B cell (primary cell): ENCODE data around the gene SPN. TPM values are rescaled to one million over a fixed set of nuclear protein-coding genes. Genes with fewer than 3 reads are reported as not detected.

Experiments
- ATAC-seq: fragments of 200-7000 bp; cut with Tn5 transposase; one replicate; pipeline ENCODE4 v1.10.0; 2021; ENCODE audit warnings: low read depth, mild to moderate bottlenecking, moderate number of reproducible peaks, moderate library complexity
- CTCF ChIA-PET: fragments of 350-600 bp; sonication (Branson Sonifier 250); formaldehyde crosslinking; loops from one replicate; lab custom pipeline; 2021; ENCODE audit warnings: antibody characterized with exemption, inconsistent platforms; lab: Charles Lee
- POLR2A ChIA-PET: fragments of 350-600 bp; sonication (Branson Sonifier 250); formaldehyde crosslinking; loops from one replicate; lab custom pipeline; 2021; ENCODE audit warnings: antibody characterized with exemption; lab: Charles Lee
- DNase-seq: peaks from one replicate; pipeline ENCODE4 v3.0.0; 2013
- H2AFZ ChIP-seq: 2 replicates; pipeline ENCODE4 v1.6.1; 2012; ENCODE audit warnings: mild to moderate bottlenecking, low read depth, low read length; ENCODE audit not compliant: insufficient read depth, poor library complexity, severe bottlenecking
- H3K27ac ChIP-seq, 2 donors: 1 replicate in 1 of 2; 2 replicates in 1 of 2; pipeline ENCODE4 v1.5.1; 2012 to 2013; ENCODE audit warnings: low read length in 2 of 2, mild to moderate bottlenecking in 2 of 2, moderate library complexity in 1 of 2
- H3K27me3 ChIP-seq, 4 experiments: fragments of 200-600 bp in 1 of 4; sonication (generic) in 1 of 4; replicated peaks in 1 of 4; 1 replicate in 2 of 4; 2 replicates in 2 of 4; pipeline versions ENCODE4 v1.6.1 to v1.7.0; 2013 to 2016; ENCODE audit warnings: low read length in 3 of 4, mild to moderate bottlenecking in 2 of 4, mixed read lengths in 1 of 4, moderate library complexity in 1 of 4; ENCODE audit not compliant: insufficient read depth in 4 of 4, control insufficient read depth in 3 of 4; ENCODE audit errors: control extremely low read depth in 1 of 4
- H3K36me3 ChIP-seq, 2 experiments: replicated peaks in 1 of 2; 1 replicate in 1 of 2; 2 replicates in 1 of 2; pipeline versions ENCODE4 v1.6.1 to v1.7.1; 2013; ENCODE audit warnings: low read length in 1 of 2; ENCODE audit not compliant: insufficient read depth in 2 of 2, control insufficient read depth in 1 of 2; ENCODE audit errors: control extremely low read depth in 1 of 2, extremely low read depth in 1 of 2
- H3K4me1 ChIP-seq, 2 donors: fragments of 200-600 bp in 1 of 2; sonication (generic) in 1 of 2; 1 replicate in 1 of 2; 2 replicates in 1 of 2; pipeline versions ENCODE4 v1.5.1 to v1.6.1; 2013 to 2017; ENCODE audit warnings: low read length in 2 of 2; ENCODE audit not compliant: control insufficient read depth in 2 of 2, insufficient read depth in 2 of 2
- H3K4me2 ChIP-seq: replicated peaks from 2 replicates; pipeline ENCODE3; 2012; ENCODE audit warnings: mild to moderate bottlenecking, low read depth, low read length; ENCODE audit not compliant: poor library complexity, severe bottlenecking
- H3K4me3 ChIP-seq, 5 experiments: fragments of 200-600 bp in 1 of 5; sonication (generic) in 1 of 5; 1 replicate in 3 of 5; 2 replicates in 2 of 5; pipeline versions ENCODE4 v1.5.1 to v1.7.0; 2011 to 2016; ENCODE audit warnings: low read length in 4 of 5, mild to moderate bottlenecking in 4 of 5, low read depth in 2 of 5, control low read depth in 1 of 5, moderate library complexity in 1 of 5; ENCODE audit not compliant: insufficient read depth in 1 of 5; ENCODE audit errors: control extremely low read depth in 1 of 5, extremely low read depth in 1 of 5
- H3K79me2 ChIP-seq: fragments of 200-600 bp; sonication (generic); one replicate; pipeline ENCODE4 v1.6.0; 2016; ENCODE audit warnings: low read length; ENCODE audit not compliant: control insufficient read depth, insufficient read depth
- H3K9ac ChIP-seq: fragments of 200-600 bp; sonication (generic); 2 replicates; pipeline ENCODE4 v1.6.1; 2017; ENCODE audit warnings: mild to moderate bottlenecking, low read length, moderate library complexity
- H3K9me3 ChIP-seq, 3 donors: one replicate each; pipeline versions ENCODE4 v1.6.1 to v1.7.1; 2013; ENCODE audit warnings: low read length in 2 of 3; ENCODE audit not compliant: control insufficient read depth in 2 of 3, insufficient read depth in 1 of 3; ENCODE audit errors: control extremely low read depth in 1 of 3
- H4K20me1 ChIP-seq: 2 replicates; pipeline ENCODE4 v1.6.0; 2012; ENCODE audit warnings: mild to moderate bottlenecking, low read length; ENCODE audit not compliant: insufficient read depth, control insufficient read depth, poor library complexity, severe bottlenecking
- H3K27ac Mint-ChIP-seq: one replicate; pipeline ENCODE4 v1.8.0; 2021; ENCODE audit warnings: mixed read lengths
- H3K27me3 Mint-ChIP-seq: one replicate; pipeline ENCODE4 v1.8.0; 2021; ENCODE audit warnings: mixed read lengths
- H3K4me1 Mint-ChIP-seq: one replicate; pipeline ENCODE4 v1.8.0; 2021; ENCODE audit warnings: mixed read lengths
- H3K4me3 Mint-ChIP-seq: one replicate; pipeline ENCODE4 v1.8.0; 2021; ENCODE audit warnings: mixed read lengths
- H3K9me3 Mint-ChIP-seq: one replicate; pipeline ENCODE4 v1.8.0; 2022; ENCODE audit warnings: mixed read lengths; ENCODE audit not compliant: insufficient read depth
- EZH2 ChIP-seq: IDR thresholded peaks from 2 replicates; pipeline ENCODE4 v1.6.1; 2012; ENCODE audit warnings: borderline replicate concordance, low read depth, mild to moderate bottlenecking, moderate library complexity, low read length; ENCODE audit not compliant: insufficient read depth, poor library complexity, severe bottlenecking
- WGBS: methylation state at CpG from one replicate; pipeline ENCODE4 v1.1.5; 2013; ENCODE audit warnings: missing lambda C conversion rate; ENCODE audit not compliant: insufficient coverage; 5-methylcytosine and 5-hydroxymethylcytosine counted together
- intact Hi-C: fragments of 100-400 bp; cut with micrococcal nuclease; formaldehyde crosslinking; loops from one replicate; pipeline ENCODE4 v1.10.0; 2022
- polyA plus RNA-seq: library from polyadenylated mRNA; depleted of rRNA; stranded (reverse); fragments of >200 nt; gene quantifications from 2 replicates; pipeline ENCODE4 v1.2.3, GENCODE V29; 2012
- total RNA-seq, 2 donors: library from RNA; stranded (reverse); fragments of 120-200 nt in 1 of 2; gene quantifications; 1 replicate in 1 of 2; 2 replicates in 1 of 2; pipeline versions ENCODE4 v1.2.3 to v1.2.4, GENCODE V29; 2013 to 2022
- TF ChIP-seq, protein P1 (sequence below): fragments of 200-600 bp; IDR thresholded peaks from one replicate; pipeline ENCODE4 v1.8.0; 2022; ENCODE audit warnings: antibody characterized with exemption, mild to moderate bottlenecking

The SPN gene
- total and polyA plus RNA-seq, 2 donors (not counting 1 experiment from before 2014, with no cell fraction given): 1.1 to 1.9 TPM

DNA sequence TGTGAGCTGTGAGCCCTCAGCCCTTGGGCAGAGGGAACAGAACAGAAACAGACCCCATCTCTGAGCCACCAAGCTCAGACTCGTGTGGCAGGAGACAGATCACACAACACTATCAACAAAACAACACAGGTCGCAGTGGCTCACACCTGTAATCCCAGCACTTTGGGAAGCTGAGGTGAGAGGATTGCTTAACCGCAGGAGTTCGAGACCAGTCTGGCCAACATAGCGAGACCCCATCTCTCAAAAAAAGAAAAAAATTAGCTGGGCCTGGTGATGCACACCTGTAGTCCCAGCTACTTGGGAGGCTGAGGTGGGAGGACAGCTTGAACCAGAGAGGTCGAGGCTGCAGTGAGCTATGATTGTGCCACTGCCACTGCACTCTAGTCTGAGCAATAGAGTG, 10.5 kb downstream of the SPN start:
- TF ChIP-seq, protein P1, sequence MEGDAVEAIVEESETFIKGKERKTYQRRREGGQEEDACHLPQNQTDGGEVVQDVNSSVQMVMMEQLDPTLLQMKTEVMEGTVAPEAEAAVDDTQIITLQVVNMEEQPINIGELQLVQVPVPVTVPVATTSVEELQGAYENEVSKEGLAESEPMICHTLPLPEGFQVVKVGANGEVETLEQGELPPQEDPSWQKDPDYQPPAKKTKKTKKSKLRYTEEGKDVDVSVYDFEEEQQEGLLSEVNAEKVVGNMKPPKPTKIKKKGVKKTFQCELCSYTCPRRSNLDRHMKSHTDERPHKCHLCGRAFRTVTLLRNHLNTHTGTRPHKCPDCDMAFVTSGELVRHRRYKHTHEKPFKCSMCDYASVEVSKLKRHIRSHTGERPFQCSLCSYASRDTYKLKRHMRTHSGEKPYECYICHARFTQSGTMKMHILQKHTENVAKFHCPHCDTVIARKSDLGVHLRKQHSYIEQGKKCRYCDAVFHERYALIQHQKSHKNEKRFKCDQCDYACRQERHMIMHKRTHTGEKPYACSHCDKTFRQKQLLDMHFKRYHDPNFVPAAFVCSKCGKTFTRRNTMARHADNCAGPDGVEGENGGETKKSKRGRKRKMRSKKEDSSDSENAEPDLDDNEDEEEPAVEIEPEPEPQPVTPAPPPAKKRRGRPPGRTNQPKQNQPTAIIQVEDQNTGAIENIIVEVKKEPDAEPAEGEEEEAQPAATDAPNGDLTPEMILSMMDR: no peak
- TF ChIP-seq EZH2: no peak
- H3K4me2 ChIP-seq: no peak overlapping the region
- DNase-seq (no peak), ATAC-seq (no peak)
- no peak overlapping the region for H3K9ac ChIP-seq
- no peaks in the 10 kb centered on the region for H3K27me3 Mint-ChIP-seq
- H3K4me3 Mint-ChIP-seq: no peak overlapping the region
- H2AFZ ChIP-seq: no peak overlapping the region
- ChIA-PET CTCF (interaction anchor here (0.7 to 1.7 kb wide), 5 partner anchors 11 to 175 kb away, joined by 3 to 4 read pairs (median 3); no protein-coding TSS in a partner anchor), POLR2A (no interaction called here)
- intact Hi-C loops: loop anchor here (10.0 kb wide), 1 partner anchor 61 kb away; no protein-coding TSS in a partner anchor
- H3K36me3 ChIP-seq: no peaks in the 10 kb centered on the region
- H3K27me3 ChIP-seq: no peaks in the 10 kb centered on the region
- no peak overlapping the region for H3K27ac ChIP-seq
- 94% methylated on average over 3 of the region's 6 CpGs for WGBS
- no peaks in the 10 kb centered on the region for H3K79me2 ChIP-seq
- H3K4me3 ChIP-seq: no peak overlapping the region
- H3K27ac Mint-ChIP-seq: no peak overlapping the region
- H4K20me1 ChIP-seq: no peaks in the 10 kb centered on the region
- H3K9me3 ChIP-seq: no peaks in the 10 kb centered on the region
- no peaks in the 10 kb centered on the region for H3K9me3 Mint-ChIP-seq
- peaks cover 6% of the 10 kb centered on the region for H3K4me1 Mint-ChIP-seq
- H3K4me1 ChIP-seq: peaks cover 0 to 6% of the 10 kb centered on the region in 2 donors

DNA sequence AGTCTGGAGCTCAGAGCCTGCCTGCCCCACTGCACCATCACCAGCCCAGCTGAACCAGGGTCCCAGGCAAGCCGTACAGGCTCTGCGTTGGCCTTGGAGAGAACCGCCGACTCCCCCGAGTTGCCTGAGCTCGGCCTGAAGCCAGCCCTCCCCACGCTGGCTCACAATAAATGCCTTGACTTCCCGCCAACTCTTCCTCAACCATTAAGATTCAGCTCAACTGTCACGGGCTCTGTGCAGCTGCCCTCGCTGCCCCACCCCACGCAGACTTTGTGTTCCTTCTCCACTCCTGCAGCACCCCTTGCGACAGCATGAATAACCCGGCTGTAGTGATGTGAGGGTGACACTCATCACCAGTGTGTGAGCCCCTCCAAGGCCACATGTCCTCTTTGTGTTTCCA, 11.1 kb downstream of the SPN start:
- 82% methylated on average over 12 of the region's 13 CpGs for WGBS
- H3K4me3 Mint-ChIP-seq: no peak overlapping the region
- no peaks in the 10 kb centered on the region for H3K9me3 ChIP-seq
- peaks cover 7% of the 10 kb centered on the region for H3K4me1 Mint-ChIP-seq
- no peaks in the 10 kb centered on the region for H3K27me3 ChIP-seq
- POLR2A ChIA-PET: interaction anchor here (0.6 kb wide), 1 partner anchor 132 kb away, joined by 3 read pairs; no protein-coding TSS in a partner anchor
- H2AFZ ChIP-seq: no peak overlapping the region
- no peaks in the 10 kb centered on the region for H3K36me3 ChIP-seq
- peaks cover 2 to 11% of the 10 kb centered on the region in 2 donors for H3K4me1 ChIP-seq
- H4K20me1 ChIP-seq: no peaks in the 10 kb centered on the region
- H3K4me3 ChIP-seq: no peak overlapping the region
- TF ChIP-seq EZH2: no peak
- TF ChIP-seq, protein P1: no peak
- H3K79me2 ChIP-seq: no peaks in the 10 kb centered on the region
- no peak overlapping the region for H3K27ac Mint-ChIP-seq
- no peak overlapping the region for H3K27ac ChIP-seq
- no peak overlapping the region for H3K4me2 ChIP-seq
- DNase-seq (no peak), ATAC-seq (no peak)
- H3K9me3 Mint-ChIP-seq: no peaks in the 10 kb centered on the region
- CTCF ChIA-PET: interaction anchor here (0.9 to 1.7 kb wide), 5 partner anchors 11 to 174 kb away, joined by 3 to 4 read pairs (median 3); no protein-coding TSS in a partner anchor
- intact Hi-C loops: loop anchor here (10.0 kb wide), 1 partner anchor 61 kb away; no protein-coding TSS in a partner anchor
- H3K9ac ChIP-seq: no peak overlapping the region
- no peaks in the 10 kb centered on the region for H3K27me3 Mint-ChIP-seq
